Panc1 (cell line): ENCODE results near the gene FOS. TPM values are rescaled to one million over a fixed set of nuclear protein-coding genes. Genes with fewer than 3 reads are reported as not detected.

ENCODE experiments used
- ATAC-seq: fragments of 200-7000 bp; cut with Tn5 transposase; 2 replicates; pipeline ENCODE4 v1.9.1; 2020; ENCODE audit warnings: mild to moderate bottlenecking, moderate library complexity
- BruUV-seq: library from RNA; stranded (reverse); fragments of 400-500 nt; replicated peaks from 2 replicates; lab custom pipeline; 2021; lab: Mats Ljungman, UMichigan
- CTCF ChIA-PET: fragments of 300-600 bp; sonication (Branson Sonifier 250); formaldehyde crosslinking; loops from one replicate; lab custom pipeline; 2022; ENCODE audit warnings: antibody characterized with exemption; lab: Charles Lee
- POLR2A ChIA-PET: fragments of 300-600 bp; sonication (Branson Sonifier 250); formaldehyde crosslinking; loops from one replicate; lab custom pipeline; 2022; ENCODE audit warnings: antibody characterized with exemption; lab: Charles Lee
- DNase-seq: peaks from one replicate; pipeline ENCODE4 v3.0.0-alpha.2; 2010; ENCODE audit warnings: low read depth, low spot score
- H3K27ac ChIP-seq: 2 replicates; pipeline ENCODE4 v1.5.1; 2011; ENCODE audit warnings: mild to moderate bottlenecking, low read length, inconsistent platforms
- H3K27me3 ChIP-seq: fragments of 200-500 bp; sonication (Bioruptor generic); 2 replicates; pipeline ENCODE4 v1.6.0; 2014; ENCODE audit warnings: low read length, inconsistent platforms; ENCODE audit not compliant: control insufficient read depth, insufficient read depth
- H3K36me3 ChIP-seq: fragments of 200-500 bp; sonication (Bioruptor generic); 2 replicates; pipeline ENCODE4 v1.5.1; 2014; ENCODE audit warnings: inconsistent platforms, mild to moderate bottlenecking, low read length, moderate library complexity; ENCODE audit not compliant: control insufficient read depth, insufficient read depth
- H3K4me1 ChIP-seq: 2 replicates; pipeline ENCODE4 v1.5.1; 2011; ENCODE audit warnings: inconsistent platforms, mild to moderate bottlenecking, low read length, moderate library complexity; ENCODE audit not compliant: control insufficient read depth, insufficient read depth
- H3K4me3 ChIP-seq, 2 experiments: 2 replicates each; pipeline ENCODE4 v1.5.1; 2011 to 2012; ENCODE audit warnings: low read depth in 2 of 2, low read length in 2 of 2, mild to moderate bottlenecking in 2 of 2, inconsistent platforms in 1 of 2, moderate library complexity in 1 of 2
- H3K9me3 ChIP-seq: fragments of 200-500 bp; sonication (Bioruptor generic); 2 replicates; pipeline ENCODE4 v1.5.1; 2014; ENCODE audit warnings: low read depth, mild to moderate bottlenecking, inconsistent platforms, low read length, moderate library complexity; ENCODE audit not compliant: control insufficient read depth, insufficient read depth
- CTCF ChIP-seq: fragments of 450-650 bp; IDR thresholded peaks from 2 replicates; pipeline ENCODE4 v1.5.1; 2017; ENCODE audit warnings: mild to moderate bottlenecking
- POLR2AphosphoS5 ChIP-seq: IDR thresholded peaks from 2 replicates; pipeline ENCODE4 v1.6.1; 2012; ENCODE audit warnings: mild to moderate bottlenecking, low read depth, low read length, moderate library complexity
- REST ChIP-seq, 2 experiments: IDR thresholded peaks; 2 replicates each; pipeline ENCODE4 v1.6.1; 2011 to 2012; ENCODE audit warnings: low read depth in 2 of 2, control low read depth in 1 of 2, low read length in 1 of 2, mild to moderate bottlenecking in 1 of 2, moderate library complexity in 1 of 2; ENCODE audit not compliant: insufficient read depth in 1 of 2
- SIN3A ChIP-seq: IDR thresholded peaks from 2 replicates; pipeline ENCODE4 v1.6.1; 2012; ENCODE audit warnings: low read depth, mild to moderate bottlenecking, low read length, moderate library complexity, borderline replicate concordance; ENCODE audit not compliant: insufficient read depth
- TCF7L2 ChIP-seq: IDR thresholded peaks from 2 replicates; pipeline ENCODE4 v1.6.1; 2011; ENCODE audit warnings: mild to moderate bottlenecking, low read depth, low read length, inconsistent platforms
- in situ Hi-C: cut with HindIII; loops from 2 replicates; pipeline ENCODE4 v1.10.0; 2016; ENCODE audit warnings: low sequenced_read_pairs, low pct_unique_long_range_greater_than_20kb
- intact Hi-C: fragments of 100-400 bp; cut with micrococcal nuclease; formaldehyde crosslinking; loops from one replicate; pipeline ENCODE4 v1.10.0; 2022; ENCODE audit not compliant: unreplicated experiment
- total RNA-seq: library from RNA; stranded (reverse); gene quantifications from one replicate; pipeline ENCODE4 v1.2.1, GENCODE V29; 2021; ENCODE audit not compliant: unreplicated experiment

Gene FOS
- total RNA-seq, 1 experiment from 2014 or later, result 26.8 TPM

GRCh38 chr14:75280831-75281653 is 2.4 kb downstream of the FOS start:
- TF ChIP-seq TCF7L2, result no peak
- no peak for TF ChIP-seq POLR2AphosphoS5
- no peak for TF ChIP-seq SIN3A
- no peak for TF ChIP-seq REST (IDR thresholded peaks at IDR 0.05; ENCODE audit: insufficient read depth in 1 of 2, low read depth in 2 of 2, low read length in 1 of 2)
- no peak for TF ChIP-seq CTCF
- intact Hi-C loops (no loop called here), in situ Hi-C loops (no loop called here)
- ChIA-PET CTCF (interaction anchor here (0.6 kb wide), 1 partner anchor 236 kb away, joined by 3 read pairs; no protein-coding TSS in a partner anchor), POLR2A (interaction anchor here (1.4 kb wide), 1 partner anchor 11 kb away, joined by 3 read pairs; no protein-coding TSS in a partner anchor)
- H3K4me3 ChIP-seq, result no peak overlapping the region
- ATAC-seq (no peak), DNase-seq (no peak)
- no peaks in the 10 kb centered on the region for H3K9me3 ChIP-seq
- H3K4me1 ChIP-seq, result no peaks in the 10 kb centered on the region
- peaks cover 6% of the 10 kb centered on the region; the same call in 1 of the 2 replicates for H3K36me3 ChIP-seq
- BruUV-seq, result TSS peak; percentile 88
- no peak overlapping the region for H3K27ac ChIP-seq
- H3K27me3 ChIP-seq, result no peaks in the 10 kb centered on the region

- Histone ChIP-seq H3K27me3 (no peaks in the 10 kb centered on the region), H3K4me1 (no peaks in the 10 kb centered on the region), H3K4me3 (no peak overlapping the region), H3K9me3 (no peaks in the 10 kb centered on the region), H3K27ac (no peak overlapping the region), H3K36me3 (peaks cover 6% of the 10 kb centered on the region; the same call in 1 of the 2 replicates)
- intact Hi-C loops (no loop called here), in situ Hi-C loops (no loop called here)
- DNase-seq (no peak), ATAC-seq (no peak)
- BruUV-seq, result no TSS peak
- CTCF ChIA-PET, result interaction anchor here (0.6 kb wide), 1 partner anchor 1050 kb away, joined by 3 read pairs; no protein-coding TSS in a partner anchor
- TF ChIP-seq REST (IDR thresholded peaks at IDR 0.05; ENCODE audit: insufficient read depth in 1 of 2, low read depth in 2 of 2, low read length in 1 of 2), result no peak
- no peak for TF ChIP-seq TCF7L2
- no peak for TF ChIP-seq CTCF
- no peak for TF ChIP-seq SIN3A
- no peak for TF ChIP-seq POLR2AphosphoS5
- POLR2A ChIA-PET, result interaction anchor here (1.4 kb wide), 1 partner anchor 10 kb away, joined by 3 read pairs; no protein-coding TSS in a partner anchor
Observed at GRCh38 chr14:75281654-75282019, 3.0 kb downstream of the FOS start.
